DND-41 (cell line): ENCODE results near the gene RFTN1.

Experiments used
- CTCF ChIP-seq: IDR thresholded peaks from 2 replicates; pipeline ENCODE4 v1.5.1; 2012; ENCODE audit warnings: borderline replicate concordance, low read length, moderate library complexity, mild to moderate bottlenecking; ENCODE audit not compliant: poor library complexity, severe bottlenecking; ENCODE audit errors: extremely low read depth
- EZH2 ChIP-seq: IDR thresholded peaks from 3 replicates; pipeline ENCODE4 v1.6.1; 2012; ENCODE audit warnings: borderline replicate concordance, low read depth, mild to moderate bottlenecking, moderate library complexity, low read length, inconsistent platforms; ENCODE audit not compliant: severe bottlenecking

GRCh38 chr3:16279010-16279801 is 234.3 kb downstream of the RFTN1 start:
- TF ChIP-seq CTCF (no peak), EZH2 (no peak)
